KMS-11 (cell line): Measurements from ENCODE around the gene OSBPL3.

Experiments
- H2AFZ ChIP-seq: fragments of 200-600 bp; sonication (generic); 2 replicates; pipeline ENCODE4 v1.6.1; 2016; ENCODE audit warnings: antibody characterized with exemption, mixed run types, low read depth
- H3K27ac ChIP-seq: fragments of 200-600 bp; sonication (generic); 2 replicates; pipeline ENCODE4 v1.6.1; 2016; ENCODE audit warnings: mild to moderate bottlenecking, mixed run types
- H3K27me3 ChIP-seq: fragments of 200-600 bp; sonication (generic); 2 replicates; pipeline ENCODE4 v1.6.1; 2017; ENCODE audit warnings: mild to moderate bottlenecking, low read depth, mixed run types, moderate library complexity; ENCODE audit not compliant: insufficient read depth
- H3K36me3 ChIP-seq: fragments of 200-600 bp; sonication (generic); 2 replicates; pipeline ENCODE4 v1.6.1; 2017; ENCODE audit warnings: mild to moderate bottlenecking, mixed run types; ENCODE audit not compliant: insufficient read depth
- H3K4me1 ChIP-seq: fragments of 200-600 bp; sonication (generic); 2 replicates; pipeline ENCODE4 v1.6.1; 2016; ENCODE audit warnings: mild to moderate bottlenecking, low read depth, mixed run types; ENCODE audit not compliant: poor library complexity, severe bottlenecking
- H3K4me2 ChIP-seq: fragments of 200-600 bp; sonication (generic); 2 replicates; pipeline ENCODE4 v1.7.0; 2016; ENCODE audit warnings: mild to moderate bottlenecking, mixed run types
- H3K4me3 ChIP-seq: fragments of 200-600 bp; sonication (generic); IDR thresholded peaks from 2 replicates; pipeline ENCODE4 v1.6.1; 2017; ENCODE audit warnings: low read depth, low read length, mixed read lengths; ENCODE audit not compliant: insufficient read depth
- H3K79me2 ChIP-seq: fragments of 200-600 bp; sonication (generic); 2 replicates; pipeline ENCODE4 v1.6.1; 2016; ENCODE audit warnings: low read depth, mixed run types; ENCODE audit not compliant: insufficient read depth
- H3K9ac ChIP-seq: fragments of 200-600 bp; sonication (generic); 2 replicates; pipeline ENCODE4 v1.6.1; 2016; ENCODE audit warnings: mild to moderate bottlenecking, mixed run types
- H4K20me1 ChIP-seq: fragments of 200-600 bp; sonication (generic); 2 replicates; pipeline ENCODE4 v1.6.1; 2016; ENCODE audit warnings: mild to moderate bottlenecking, mixed run types; ENCODE audit not compliant: insufficient read depth
- CTCF ChIP-seq: fragments of 200-600 bp; sonication (generic); conservative IDR thresholded peaks from 2 replicates; pipeline ENCODE4 v1.6.1; 2017; ENCODE audit warnings: low read depth, mild to moderate bottlenecking, antibody characterized with exemption, low read length, moderate library complexity, mixed read lengths

The OSBPL3 gene

GRCh38 chr7:24936121-24936824, 43.7 kb downstream of the OSBPL3 start:
- no peak overlapping the region for H3K4me3 ChIP-seq
- no peaks in the 10 kb centered on the region for H4K20me1 ChIP-seq
- no peak overlapping the region for H2AFZ ChIP-seq
- H3K4me2 ChIP-seq = peak overlapping the region; percentile 5; the same call in 1 of the 2 replicates
- H3K27me3 ChIP-seq = no peaks in the 10 kb centered on the region
- H3K4me1 ChIP-seq = peaks cover 9% of the 10 kb centered on the region
- H3K36me3 ChIP-seq = no peaks in the 10 kb centered on the region
- TF ChIP-seq CTCF = no peak
- H3K9ac ChIP-seq = no peak overlapping the region
- no peak overlapping the region for H3K27ac ChIP-seq
- peaks cover 13% of the 10 kb centered on the region; the same call in 1 of the 2 replicates for H3K79me2 ChIP-seq

GRCh38 chr7:24933298-24933697, 46.7 kb downstream of the OSBPL3 start:
- H3K4me1 ChIP-seq = peaks cover 21% of the 10 kb centered on the region
- H3K4me2 ChIP-seq = no peak overlapping the region
- peaks cover 13% of the 10 kb centered on the region; the same call in 1 of the 2 replicates for H3K79me2 ChIP-seq

GRCh38 chr7:24932815-24933214, 47.2 kb downstream of the OSBPL3 start:
- Histone ChIP-seq H4K20me1 (no peaks in the 10 kb centered on the region), H3K4me2 (no peak overlapping the region), H3K79me2 (peaks cover 13% of the 10 kb centered on the region; the same call in 1 of the 2 replicates), H3K36me3 (no peaks in the 10 kb centered on the region), H3K27ac (no peak overlapping the region), H3K27me3 (no peaks in the 10 kb centered on the region), H2AFZ (no peak overlapping the region), H3K4me3 (no peak overlapping the region), H3K4me1 (peaks cover 21% of the 10 kb centered on the region), H3K9ac (no peak overlapping the region)
- TF ChIP-seq CTCF = no peak

More at GRCh38 chr7:24933298-24933697, 46.7 kb downstream of the OSBPL3 start:
- H3K36me3 ChIP-seq = no peaks in the 10 kb centered on the region
- no peak overlapping the region for H3K27ac ChIP-seq
- no peak for TF ChIP-seq CTCF
- H3K9ac ChIP-seq = no peak overlapping the region
- H4K20me1 ChIP-seq = no peaks in the 10 kb centered on the region
- H3K4me3 ChIP-seq = no peak overlapping the region
- no peak overlapping the region for H2AFZ ChIP-seq
- no peaks in the 10 kb centered on the region for H3K27me3 ChIP-seq

- no peak overlapping the region for H3K27ac ChIP-seq
- H3K4me1 ChIP-seq = peaks cover 21% of the 10 kb centered on the region
- H4K20me1 ChIP-seq = no peaks in the 10 kb centered on the region
- no peak overlapping the region for H2AFZ ChIP-seq
- no peak overlapping the region for H3K4me2 ChIP-seq
- TF ChIP-seq CTCF = no peak
- H3K4me3 ChIP-seq = no peak overlapping the region
- no peaks in the 10 kb centered on the region for H3K27me3 ChIP-seq
- H3K9ac ChIP-seq = no peak overlapping the region
- peaks cover 9% of the 10 kb centered on the region; the same call in 1 of the 2 replicates for H3K79me2 ChIP-seq
- no peaks in the 10 kb centered on the region for H3K36me3 ChIP-seq
Observed at GRCh38 chr7:24932389-24932788, 47.6 kb downstream of the OSBPL3 start.
